ENCODE results near the gene VSTM2B.

The VSTM2B gene

DNA sequence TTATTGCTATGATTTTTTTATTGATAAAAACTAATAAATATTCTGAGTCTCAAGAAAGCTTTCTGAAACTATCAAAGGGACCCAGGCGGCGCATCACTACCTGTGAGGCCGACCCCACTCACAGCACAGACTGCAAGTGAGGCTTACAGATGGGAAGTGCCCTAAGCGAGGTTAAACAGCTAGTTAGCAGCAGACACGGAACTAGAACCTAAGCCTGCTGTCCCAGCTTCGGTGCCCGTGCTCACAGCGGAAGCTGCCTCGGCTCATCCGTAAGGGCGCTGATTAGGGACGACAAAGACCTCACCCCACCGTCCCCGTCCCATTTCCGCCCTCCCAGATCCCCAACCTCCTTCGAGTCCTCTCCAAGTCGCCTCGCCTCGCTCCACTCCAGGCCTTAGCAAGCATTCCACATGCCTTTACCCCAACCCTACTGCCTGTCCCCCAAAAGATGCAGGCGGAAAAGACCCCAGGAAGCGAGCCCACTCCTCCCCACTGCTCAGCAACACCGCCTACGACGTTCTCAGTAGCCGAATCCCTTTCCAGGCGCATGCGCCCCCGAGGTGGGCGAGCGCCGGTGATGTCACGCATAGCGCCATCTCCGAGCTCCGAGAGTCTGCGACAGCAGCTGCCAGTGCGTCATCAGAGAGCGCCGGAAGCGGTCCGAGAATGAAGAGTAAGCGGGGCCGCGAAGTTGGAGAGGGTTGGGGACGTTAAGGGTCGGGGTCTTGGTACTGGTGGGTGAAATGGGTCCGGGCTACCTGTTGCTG, 80.0 kb downstream of the VSTM2B start, which contains the start of gene POP4:
Gene POP4, plus strand, starts transcription at position 631 of the 767 bp plus-strand sequence. Its CDS starts 36 bp downstream, at position 667.
- TF ChIP-seq, protein P1, sequence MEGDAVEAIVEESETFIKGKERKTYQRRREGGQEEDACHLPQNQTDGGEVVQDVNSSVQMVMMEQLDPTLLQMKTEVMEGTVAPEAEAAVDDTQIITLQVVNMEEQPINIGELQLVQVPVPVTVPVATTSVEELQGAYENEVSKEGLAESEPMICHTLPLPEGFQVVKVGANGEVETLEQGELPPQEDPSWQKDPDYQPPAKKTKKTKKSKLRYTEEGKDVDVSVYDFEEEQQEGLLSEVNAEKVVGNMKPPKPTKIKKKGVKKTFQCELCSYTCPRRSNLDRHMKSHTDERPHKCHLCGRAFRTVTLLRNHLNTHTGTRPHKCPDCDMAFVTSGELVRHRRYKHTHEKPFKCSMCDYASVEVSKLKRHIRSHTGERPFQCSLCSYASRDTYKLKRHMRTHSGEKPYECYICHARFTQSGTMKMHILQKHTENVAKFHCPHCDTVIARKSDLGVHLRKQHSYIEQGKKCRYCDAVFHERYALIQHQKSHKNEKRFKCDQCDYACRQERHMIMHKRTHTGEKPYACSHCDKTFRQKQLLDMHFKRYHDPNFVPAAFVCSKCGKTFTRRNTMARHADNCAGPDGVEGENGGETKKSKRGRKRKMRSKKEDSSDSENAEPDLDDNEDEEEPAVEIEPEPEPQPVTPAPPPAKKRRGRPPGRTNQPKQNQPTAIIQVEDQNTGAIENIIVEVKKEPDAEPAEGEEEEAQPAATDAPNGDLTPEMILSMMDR (IDR thresholded peaks at IDR 0.05): no peak

DNA sequence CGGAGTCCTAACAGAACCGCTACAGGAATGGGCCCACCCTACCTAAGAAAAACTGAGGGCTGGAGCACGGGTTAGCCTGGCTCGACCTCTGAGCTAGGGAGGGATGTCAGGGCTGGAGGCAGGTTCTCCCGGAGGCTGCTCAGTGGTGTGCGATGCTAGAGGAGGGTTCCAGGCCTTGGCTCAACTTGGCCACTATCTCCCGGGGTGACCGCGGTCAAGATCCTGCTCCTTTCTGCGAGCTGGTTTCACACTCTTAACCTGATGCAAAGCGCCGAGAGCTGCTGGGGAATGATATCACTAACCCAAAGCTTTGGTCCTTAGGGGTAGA, 80.6 kb downstream of the VSTM2B start:
- TF ChIP-seq, protein P1 (IDR thresholded peaks at IDR 0.05): no peak

DNA sequence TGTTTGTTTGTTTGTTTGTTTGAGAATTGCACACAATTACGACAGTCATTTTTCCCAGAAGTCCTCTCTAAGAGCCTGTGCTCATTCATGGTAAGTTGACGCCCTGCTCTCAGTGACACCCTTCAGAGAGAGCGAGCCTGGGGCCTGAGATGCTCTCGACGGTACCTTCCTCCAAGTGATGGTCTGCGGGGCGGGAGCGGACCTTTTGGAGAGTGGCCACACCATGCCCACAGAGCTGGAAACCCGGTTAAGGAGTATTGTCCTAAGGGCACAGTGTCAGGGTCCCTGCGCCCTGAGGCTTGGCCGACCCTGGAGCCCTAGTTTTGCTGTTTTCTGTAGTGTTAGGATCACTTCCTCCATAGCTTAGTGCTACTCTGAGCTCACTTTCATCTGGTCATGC, 83.8 kb downstream of the VSTM2B start:
- TF ChIP-seq, protein P1 (IDR thresholded peaks at IDR 0.05): no peak

DNA sequence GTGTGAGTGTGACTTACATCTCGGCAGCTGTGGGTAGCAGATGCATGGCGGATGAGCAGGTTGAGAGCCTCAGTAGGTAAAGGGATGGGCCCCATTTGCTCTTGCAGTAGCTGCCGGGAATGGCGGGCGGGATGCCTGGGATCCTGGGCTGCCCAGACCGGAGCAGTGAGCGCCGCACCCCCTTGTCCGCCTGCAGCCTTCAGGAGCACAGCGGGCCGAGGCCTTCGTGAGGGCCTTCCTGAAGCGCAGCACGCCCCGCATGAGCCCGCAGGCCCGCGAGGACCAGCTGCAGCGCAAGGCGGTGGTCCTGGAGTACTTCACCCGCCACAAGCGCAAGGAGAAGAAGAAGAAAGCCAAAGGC, 84.4 kb downstream of the VSTM2B start:
- TF ChIP-seq, protein P1 (IDR thresholded peaks at IDR 0.05): no peak

DNA sequence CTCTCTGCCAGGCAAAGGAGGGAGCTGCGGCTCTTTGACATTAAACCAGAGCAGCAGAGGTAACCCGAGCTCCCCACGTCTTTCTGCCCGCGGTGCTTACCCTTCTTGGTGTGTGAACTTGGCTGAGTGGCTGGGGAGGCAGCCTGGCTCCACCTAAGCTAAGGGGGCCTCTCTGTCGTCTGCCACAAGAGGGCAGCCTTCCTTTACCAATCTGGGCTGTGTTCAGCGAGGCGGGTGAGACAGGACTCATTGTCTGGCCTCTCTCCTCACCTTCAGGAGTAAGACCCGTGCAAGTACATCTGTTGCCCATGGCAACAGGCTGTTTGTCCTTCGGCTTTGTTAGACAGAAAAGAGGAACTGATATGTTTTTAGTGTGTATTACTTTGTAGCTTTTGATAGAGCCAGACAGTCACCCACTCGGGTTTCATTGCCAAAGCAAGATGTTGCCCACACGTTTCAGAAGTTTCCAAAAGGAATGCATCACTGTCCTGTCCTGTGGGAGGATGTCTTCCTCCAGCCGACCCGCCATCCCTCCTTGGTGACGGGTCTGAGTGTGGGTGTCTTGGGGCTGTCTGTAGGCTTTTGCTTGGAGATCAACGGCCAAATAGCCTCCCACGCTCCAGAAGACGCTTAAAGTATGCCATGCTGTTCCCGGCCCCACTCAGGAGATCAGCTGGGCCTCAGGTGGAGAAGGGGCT, 84.9 kb downstream of the VSTM2B start:
- TF ChIP-seq, protein P1 (IDR thresholded peaks at IDR 0.05): peak; percentile 94

DNA sequence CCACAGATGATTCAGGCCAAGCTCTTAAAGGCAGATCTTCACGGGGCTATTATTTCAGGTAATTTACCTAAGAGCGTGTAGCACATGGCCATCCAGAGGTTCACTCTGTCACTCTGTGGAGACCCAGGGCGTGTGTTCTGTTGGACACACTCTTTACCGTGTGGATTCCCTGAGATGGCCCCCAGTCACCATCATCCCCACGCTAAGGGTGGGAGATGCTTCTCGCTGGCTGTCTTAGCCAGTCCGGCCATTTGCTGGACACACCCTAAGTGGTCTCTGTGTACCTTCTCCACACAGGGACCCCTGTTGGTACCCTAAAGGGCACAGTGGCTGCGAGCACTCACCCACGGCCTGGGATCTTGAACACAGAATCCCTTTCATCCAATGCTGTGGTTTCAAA, 86.3 kb downstream of the VSTM2B start:
- TF ChIP-seq, protein P1 (IDR thresholded peaks at IDR 0.05): no peak

DNA sequence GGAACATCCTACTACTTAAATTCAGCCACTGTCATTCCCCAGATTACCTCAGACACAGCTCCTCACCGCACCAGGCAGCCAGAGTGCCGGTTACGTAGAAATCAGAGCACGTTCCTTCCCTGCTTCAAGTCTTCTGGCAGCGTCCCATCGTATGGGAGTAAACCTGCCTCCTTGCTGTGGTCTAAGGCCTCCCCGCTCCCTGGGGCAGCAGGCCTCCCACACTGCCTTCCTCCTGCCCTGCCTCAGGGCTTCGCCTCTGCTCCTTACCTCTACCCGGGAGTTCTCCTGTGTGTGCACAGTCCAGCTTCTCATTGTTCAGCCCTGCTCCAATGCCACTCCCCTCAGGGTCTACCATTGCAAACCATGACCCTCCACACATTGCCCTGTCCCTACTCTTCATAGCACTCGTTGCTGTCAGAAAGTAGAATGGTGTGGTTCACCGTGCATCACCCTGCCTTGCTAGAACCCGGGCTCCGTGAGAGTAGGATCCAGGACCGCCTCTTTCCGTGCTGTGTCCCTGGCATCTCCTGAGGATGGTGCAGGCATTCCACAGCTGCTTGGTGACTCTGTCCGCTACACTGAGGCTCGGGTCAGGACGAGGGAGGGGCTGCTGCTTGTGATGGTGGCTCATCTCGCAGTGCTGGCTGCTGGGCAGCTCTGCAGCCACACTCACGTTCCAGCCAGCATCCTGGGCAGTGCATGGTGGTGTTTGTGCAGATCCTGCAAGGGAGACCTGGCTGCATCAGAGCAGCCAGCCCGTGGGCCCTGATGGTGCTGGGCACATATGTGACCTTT, 87.2 kb downstream of the VSTM2B start:
- TF ChIP-seq, protein P1 (IDR thresholded peaks at IDR 0.05): no peak

All from LNCAP (cell line).